Measurements from ENCODE around the gene WDFY3.

- TF ChIP-seq, protein P1, sequence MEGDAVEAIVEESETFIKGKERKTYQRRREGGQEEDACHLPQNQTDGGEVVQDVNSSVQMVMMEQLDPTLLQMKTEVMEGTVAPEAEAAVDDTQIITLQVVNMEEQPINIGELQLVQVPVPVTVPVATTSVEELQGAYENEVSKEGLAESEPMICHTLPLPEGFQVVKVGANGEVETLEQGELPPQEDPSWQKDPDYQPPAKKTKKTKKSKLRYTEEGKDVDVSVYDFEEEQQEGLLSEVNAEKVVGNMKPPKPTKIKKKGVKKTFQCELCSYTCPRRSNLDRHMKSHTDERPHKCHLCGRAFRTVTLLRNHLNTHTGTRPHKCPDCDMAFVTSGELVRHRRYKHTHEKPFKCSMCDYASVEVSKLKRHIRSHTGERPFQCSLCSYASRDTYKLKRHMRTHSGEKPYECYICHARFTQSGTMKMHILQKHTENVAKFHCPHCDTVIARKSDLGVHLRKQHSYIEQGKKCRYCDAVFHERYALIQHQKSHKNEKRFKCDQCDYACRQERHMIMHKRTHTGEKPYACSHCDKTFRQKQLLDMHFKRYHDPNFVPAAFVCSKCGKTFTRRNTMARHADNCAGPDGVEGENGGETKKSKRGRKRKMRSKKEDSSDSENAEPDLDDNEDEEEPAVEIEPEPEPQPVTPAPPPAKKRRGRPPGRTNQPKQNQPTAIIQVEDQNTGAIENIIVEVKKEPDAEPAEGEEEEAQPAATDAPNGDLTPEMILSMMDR (IDR thresholded peaks at IDR 0.05) = no peak
- TF ChIP-seq POLR2A (IDR thresholded peaks at IDR 0.05) = no peak
These were observed 89.2 kb downstream of the WDFY3 start for GRCh38 chr4:84877051-84877833.
